Fibroblast of lung (primary cell): Measurements from ENCODE around the gene CPNE6. TPM values are rescaled to one million over a fixed set of nuclear protein-coding genes. Genes with fewer than 3 reads are reported as not detected.
"Not testable (repeated sequence)": the region's sequence is repeated elsewhere in the genome, so short reads cannot be mapped to it uniquely, and the experiment has no call there.

Source experiments
- DNase-seq, 2 donors: peaks; one replicate each; pipeline versions ENCODE4 v3.0.0 to v3.0.0-alpha.2; 2010; ENCODE audit warnings: low read depth in 2 of 2
- H2AFZ ChIP-seq: 2 replicates; pipeline ENCODE4 v1.5.1; 2012; ENCODE audit warnings: low read length, control low read depth, inconsistent platforms
- H3K27ac ChIP-seq: 2 replicates; pipeline ENCODE4 v1.5.1; 2011; ENCODE audit warnings: low read length, control low read depth; ENCODE audit not compliant: insufficient read depth
- H3K27me3 ChIP-seq: 2 replicates; pipeline ENCODE4 v1.5.1; 2011; ENCODE audit warnings: mild to moderate bottlenecking, low read length; ENCODE audit not compliant: control insufficient read depth, insufficient read depth
- H3K36me3 ChIP-seq: 2 replicates; pipeline ENCODE4 v1.5.1; 2011; ENCODE audit warnings: low read length; ENCODE audit not compliant: control insufficient read depth, insufficient read depth
- H3K4me1 ChIP-seq: 2 replicates; pipeline ENCODE4 v1.5.1; 2011; ENCODE audit warnings: low read length; ENCODE audit not compliant: control insufficient read depth, insufficient read depth; ENCODE audit errors: extremely low read depth
- H3K4me2 ChIP-seq: 2 replicates; pipeline ENCODE4 v1.5.1; 2011; ENCODE audit warnings: low read length, control low read depth; ENCODE audit not compliant: insufficient read depth; ENCODE audit errors: extremely low read depth
- H3K4me3 ChIP-seq, 4 experiments: fragments of 200-600 bp in 1 of 4; sonication (generic) in 1 of 4; replicated peaks in 1 of 4; 2 replicates each; pipeline ENCODE4 v1.5.1; 2011 to 2016; ENCODE audit warnings: low read length in 4 of 4, low read depth in 3 of 4, mild to moderate bottlenecking in 3 of 4, control low read depth in 2 of 4, inconsistent platforms in 1 of 4, mixed read lengths in 1 of 4; ENCODE audit not compliant: insufficient read depth in 1 of 4; ENCODE audit errors: control extremely low read depth in 1 of 4
- H3K79me2 ChIP-seq: 2 replicates; pipeline ENCODE4 v1.5.1; 2012; ENCODE audit warnings: mild to moderate bottlenecking, low read length, inconsistent platforms; ENCODE audit not compliant: control insufficient read depth, insufficient read depth
- H3K9ac ChIP-seq: 2 replicates; pipeline ENCODE4 v1.5.1; 2011; ENCODE audit warnings: mild to moderate bottlenecking, low read length, control low read depth; ENCODE audit not compliant: insufficient read depth
- H3K9me3 ChIP-seq: 2 replicates; pipeline ENCODE4 v1.5.1; 2012; ENCODE audit warnings: low read depth, low read length; ENCODE audit not compliant: control insufficient read depth, insufficient read depth
- H4K20me1 ChIP-seq: 2 replicates; pipeline ENCODE4 v1.5.1; 2011; ENCODE audit warnings: low read length; ENCODE audit not compliant: control insufficient read depth, insufficient read depth; ENCODE audit errors: extremely low read depth
- EZH2 ChIP-seq: IDR thresholded peaks from 2 replicates; pipeline ENCODE4 v1.5.1; 2012; ENCODE audit warnings: low read length, control low read depth, mild to moderate bottlenecking; ENCODE audit errors: missing control alignments
- polyA plus RNA-seq, 2 donors: library from polyadenylated mRNA; depleted of rRNA in 1 of 2; stranded (reverse) in 1 of 2; unstranded in 1 of 2; fragments of >200 nt; gene quantifications; 2 replicates each; pipeline ENCODE4 v1.2.1, GENCODE V29; 2011 to 2012; ENCODE audit warnings: missing spikeins in 1 of 2
- total RNA-seq: library from RNA; depleted of rRNA; stranded (reverse); fragments of >200 nt; gene quantifications from 2 replicates; pipeline ENCODE4 v1.2.1, GENCODE V29; 2014
- TF ChIP-seq, protein P1 (sequence below), 2 donors: IDR thresholded peaks in 1 of 2; conservative IDR thresholded peaks in 1 of 2; 1 replicate in 1 of 2; 2 replicates in 1 of 2; pipeline ENCODE4 v1.5.1; 2011 to 2012; ENCODE audit warnings: low read length in 2 of 2, control low read depth in 1 of 2, inconsistent platforms in 1 of 2, low read depth in 1 of 2, mild to moderate bottlenecking in 1 of 2

CPNE6 gene
- total and polyA plus RNA-seq, 2 donors (not counting 1 experiment from before 2014, with no cell fraction given) = not detected

DNA sequence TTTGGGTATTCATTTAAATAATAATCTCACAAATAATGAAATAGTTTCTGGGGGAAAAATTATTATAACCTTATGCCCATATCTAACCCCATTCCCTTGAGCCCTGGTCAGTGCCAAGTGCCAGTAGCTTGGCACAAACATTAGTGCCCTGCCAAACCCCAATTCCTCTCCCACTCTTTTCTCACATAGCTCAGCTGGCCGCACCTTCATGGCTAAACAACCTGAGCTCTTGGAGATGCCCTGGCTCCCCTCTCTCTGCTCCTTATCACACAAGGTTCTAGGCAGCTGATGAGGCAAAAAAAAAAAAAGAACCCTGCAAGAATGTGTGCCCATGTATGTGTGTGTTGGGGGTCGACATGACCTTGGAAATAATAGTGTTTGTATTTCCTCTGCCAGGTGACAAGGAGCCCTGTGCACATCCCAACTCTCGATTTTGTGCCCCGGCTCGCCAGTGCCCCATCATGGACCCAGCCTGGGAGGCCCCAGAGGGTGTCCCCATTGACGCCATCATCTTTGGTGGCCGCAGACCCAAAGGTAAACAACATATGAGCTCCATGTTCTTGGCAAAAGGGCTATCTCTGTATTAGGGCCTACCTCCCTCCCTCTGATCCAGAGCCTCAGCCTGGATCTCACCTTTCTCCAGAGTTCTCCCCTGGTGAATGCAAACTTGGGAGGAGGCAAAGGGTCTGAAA lies 31.1 kb downstream of the CPNE6 start:
- no peaks in the 10 kb centered on the region for H3K27me3 ChIP-seq
- TF ChIP-seq, protein P1, sequence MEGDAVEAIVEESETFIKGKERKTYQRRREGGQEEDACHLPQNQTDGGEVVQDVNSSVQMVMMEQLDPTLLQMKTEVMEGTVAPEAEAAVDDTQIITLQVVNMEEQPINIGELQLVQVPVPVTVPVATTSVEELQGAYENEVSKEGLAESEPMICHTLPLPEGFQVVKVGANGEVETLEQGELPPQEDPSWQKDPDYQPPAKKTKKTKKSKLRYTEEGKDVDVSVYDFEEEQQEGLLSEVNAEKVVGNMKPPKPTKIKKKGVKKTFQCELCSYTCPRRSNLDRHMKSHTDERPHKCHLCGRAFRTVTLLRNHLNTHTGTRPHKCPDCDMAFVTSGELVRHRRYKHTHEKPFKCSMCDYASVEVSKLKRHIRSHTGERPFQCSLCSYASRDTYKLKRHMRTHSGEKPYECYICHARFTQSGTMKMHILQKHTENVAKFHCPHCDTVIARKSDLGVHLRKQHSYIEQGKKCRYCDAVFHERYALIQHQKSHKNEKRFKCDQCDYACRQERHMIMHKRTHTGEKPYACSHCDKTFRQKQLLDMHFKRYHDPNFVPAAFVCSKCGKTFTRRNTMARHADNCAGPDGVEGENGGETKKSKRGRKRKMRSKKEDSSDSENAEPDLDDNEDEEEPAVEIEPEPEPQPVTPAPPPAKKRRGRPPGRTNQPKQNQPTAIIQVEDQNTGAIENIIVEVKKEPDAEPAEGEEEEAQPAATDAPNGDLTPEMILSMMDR (conservative IDR thresholded peaks at IDR 0.05 in 1 of 2, IDR thresholded peaks at IDR 0.05 in 1 of 2; ENCODE audit: low read depth in 1 of 2, low read length in 2 of 2) = no peak
- no peak for TF ChIP-seq EZH2
- no peak for DNase-seq
- no peak overlapping the region for H2AFZ ChIP-seq
- H3K36me3 ChIP-seq = peaks cover 2% of the 10 kb centered on the region
- H3K9me3 ChIP-seq = no peaks in the 10 kb centered on the region
- no peak overlapping the region for H3K4me3 ChIP-seq
- H3K9ac ChIP-seq = no peak overlapping the region
- H3K4me2 ChIP-seq = no peak overlapping the region
- no peaks in the 10 kb centered on the region for H3K79me2 ChIP-seq
- no peak overlapping the region for H3K27ac ChIP-seq
- H3K4me1 ChIP-seq = no peaks in the 10 kb centered on the region
- no peaks in the 10 kb centered on the region for H4K20me1 ChIP-seq

DNA sequence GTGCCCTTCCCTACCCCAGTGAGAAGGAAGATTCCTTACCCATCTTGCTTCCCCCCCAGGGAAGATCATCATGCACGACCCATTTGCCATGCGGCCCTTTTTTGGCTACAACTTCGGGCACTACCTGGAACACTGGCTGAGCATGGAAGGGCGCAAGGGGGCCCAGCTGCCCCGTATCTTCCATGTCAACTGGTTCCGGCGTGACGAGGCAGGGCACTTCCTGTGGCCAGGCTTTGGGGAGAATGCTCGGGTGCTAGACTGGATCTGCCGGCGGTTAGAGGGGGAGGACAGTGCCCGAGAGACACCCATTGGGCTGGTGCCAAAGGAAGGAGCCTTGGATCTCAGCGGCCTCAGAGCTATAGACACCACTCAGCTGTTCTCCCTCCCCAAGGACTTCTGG lies 32.1 kb downstream of the CPNE6 start:
- no peak overlapping the region for H3K4me3 ChIP-seq
- no peak for DNase-seq
- no peak overlapping the region for H3K4me2 ChIP-seq
- H4K20me1 ChIP-seq = no peaks in the 10 kb centered on the region
- TF ChIP-seq EZH2 = no peak
- TF ChIP-seq, protein P1 (conservative IDR thresholded peaks at IDR 0.05 in 1 of 2, IDR thresholded peaks at IDR 0.05 in 1 of 2; ENCODE audit: low read depth in 1 of 2, low read length in 2 of 2) = no peak
- no peak overlapping the region for H3K27ac ChIP-seq
- H3K79me2 ChIP-seq = no peaks in the 10 kb centered on the region
- H2AFZ ChIP-seq = no peak overlapping the region
- H3K4me1 ChIP-seq = no peaks in the 10 kb centered on the region
- peaks cover under 1% of the 10 kb centered on the region for H3K36me3 ChIP-seq
- H3K9me3 ChIP-seq = no peaks in the 10 kb centered on the region
- H3K9ac ChIP-seq = no peak overlapping the region
- no peaks in the 10 kb centered on the region for H3K27me3 ChIP-seq

DNA sequence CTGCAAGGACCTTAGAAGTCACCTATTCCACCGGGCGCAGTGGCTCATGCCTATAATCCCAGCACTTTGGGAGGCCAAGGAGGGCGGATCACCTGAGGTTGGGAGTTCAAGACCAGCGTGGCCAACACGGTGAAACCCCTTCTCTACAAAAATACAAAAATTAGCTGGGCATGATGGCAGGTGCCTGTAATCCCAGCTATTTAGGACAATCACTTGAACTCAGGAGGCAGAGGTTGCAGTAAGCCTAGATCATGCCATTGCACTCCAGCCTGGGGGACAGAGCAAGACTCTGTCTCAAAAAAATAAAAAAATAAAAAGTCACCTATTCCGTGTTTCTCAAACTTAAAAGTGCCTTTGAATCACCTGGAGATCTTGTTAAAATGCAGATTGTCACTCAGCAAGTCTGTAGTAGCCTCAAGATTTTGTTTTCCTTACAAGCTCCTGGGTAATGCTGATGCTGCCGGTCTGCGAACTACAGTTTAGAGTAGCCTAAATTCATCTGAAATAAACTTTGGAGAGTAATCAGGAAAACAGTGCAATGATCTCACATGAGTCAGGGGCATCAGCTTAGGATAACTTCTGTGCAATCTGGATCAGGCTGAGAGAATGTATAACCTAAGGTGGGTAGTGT lies 34.4 kb downstream of the CPNE6 start:
- not testable (repeated sequence) for H3K79me2 ChIP-seq, H3K27ac ChIP-seq, H3K36me3 ChIP-seq, DNase-seq, H3K9me3 ChIP-seq, H4K20me1 ChIP-seq, H3K9ac ChIP-seq, H2AFZ ChIP-seq, H3K27me3 ChIP-seq, H3K4me1 ChIP-seq, H3K4me2 ChIP-seq, H3K4me3 ChIP-seq
